H1 (cell line): ENCODE results near the gene DEK.

Experiments
- CTCF ChIP-seq, 3 experiments: IDR thresholded peaks; 1 replicate in 2 of 3; 2 replicates in 1 of 3; pipeline versions ENCODE4 v1.5.1 to v1.6.1; 2011; ENCODE audit warnings: low read length in 3 of 3, mild to moderate bottlenecking in 3 of 3, inconsistent platforms in 2 of 3, low read depth in 1 of 3, moderate library complexity in 1 of 3; ENCODE audit not compliant: insufficient read depth in 1 of 3; ENCODE audit errors: control extremely low read depth in 1 of 3
- TF ChIP-seq, protein P1 (sequence below): IDR thresholded peaks from 2 replicates; pipeline ENCODE4 v1.6.1; 2012; ENCODE audit warnings: inconsistent platforms

- TF ChIP-seq CTCF (IDR thresholded peaks at IDR 0.05; ENCODE audit: control extremely low read depth in 1 of 3, insufficient read depth in 1 of 3, low read depth in 1 of 3, low read length in 3 of 3) = no peak
- TF ChIP-seq, protein P1, sequence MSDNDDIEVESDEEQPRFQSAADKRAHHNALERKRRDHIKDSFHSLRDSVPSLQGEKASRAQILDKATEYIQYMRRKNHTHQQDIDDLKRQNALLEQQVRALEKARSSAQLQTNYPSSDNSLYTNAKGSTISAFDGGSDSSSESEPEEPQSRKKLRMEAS = no peak
Measured at GRCh38 chr6:18249271-18249670, 15.1 kb downstream of the DEK start.
